ENCODE measurements around the gene KYNU.
"Not testable (repeated sequence)": the region's sequence is repeated elsewhere in the genome, so short reads cannot be mapped to it uniquely, and the experiment has no call there.

Gene KYNU

GRCh38 chr2:143089520-143089919, 212.1 kb downstream of the KYNU start:
- DNase-seq (ENCODE audit: low read depth) = not testable (repeated sequence)
